GM12878 (cell line): Measurements from ENCODE around the gene GNG13.

Experiments
- CHD1 ChIP-seq: IDR thresholded peaks from 2 replicates; pipeline ENCODE4 v1.6.1; 2012; ENCODE audit warnings: low read depth, low read length, improper control_type of control experiment
- CREM ChIP-seq: IDR thresholded peaks from 2 replicates; pipeline ENCODE4 v1.6.1; 2014; ENCODE audit warnings: antibody characterized with exemption, low read depth
- DPF2 ChIP-seq: fragments of 450-650 bp; IDR thresholded peaks from 2 replicates; pipeline ENCODE4 v1.6.1; 2017; ENCODE audit warnings: mild to moderate bottlenecking
- YBX1 ChIP-seq: fragments of 450-650 bp; IDR thresholded peaks from 2 replicates; pipeline ENCODE4 v1.6.1; 2016; ENCODE audit warnings: antibody characterized with exemption
- TF ChIP-seq, protein P1 (sequence below): IDR thresholded peaks from 2 replicates; pipeline ENCODE4 v1.6.1; 2012; ENCODE audit warnings: low read length, inconsistent platforms
- TF ChIP-seq, protein P2 (sequence below): fragments of 450-650 bp; IDR thresholded peaks from 2 replicates; pipeline ENCODE4 v1.6.1; 2014; ENCODE audit warnings: mild to moderate bottlenecking

DNA sequence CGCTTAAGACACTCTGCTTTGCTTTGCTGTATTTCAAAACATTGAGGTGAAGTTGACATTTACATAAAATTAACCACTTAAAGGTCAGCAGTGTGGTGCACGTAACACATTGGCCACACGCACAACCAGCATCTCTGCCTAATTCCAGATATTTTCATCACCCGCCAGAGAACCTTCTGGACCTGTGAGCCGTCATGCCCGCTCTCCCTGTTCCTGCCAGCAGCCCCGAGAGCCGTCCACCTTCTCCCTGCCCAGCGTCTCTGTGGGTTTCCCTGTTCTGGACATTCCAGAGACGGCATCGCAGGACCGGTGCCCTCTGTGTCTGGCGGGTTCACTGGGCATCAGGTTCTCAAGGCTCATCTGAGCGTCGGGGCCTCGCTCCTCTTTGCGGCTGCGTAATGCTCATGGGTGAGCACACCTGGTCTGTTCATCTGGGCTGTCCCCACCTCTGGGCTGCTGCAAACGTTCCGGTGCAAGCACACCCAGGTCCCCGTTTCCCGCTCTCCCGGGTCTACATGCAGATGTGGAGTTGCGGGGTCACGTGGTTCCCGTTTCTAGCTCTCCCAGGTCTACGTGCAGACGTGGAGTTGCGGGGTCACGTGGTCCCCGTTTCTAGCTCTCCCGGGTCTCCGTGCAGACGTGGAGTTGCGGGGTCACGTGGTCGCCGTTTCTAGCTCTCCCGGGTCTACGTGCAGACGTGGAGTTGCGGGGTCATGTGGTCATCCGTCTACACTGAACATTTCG lies 48.1 kb upstream of the GNG13 start:
- TF ChIP-seq CREM (no peak), CHD1 (no peak), DPF2 (no peak), YBX1 (no peak)
- TF ChIP-seq, protein P1, sequence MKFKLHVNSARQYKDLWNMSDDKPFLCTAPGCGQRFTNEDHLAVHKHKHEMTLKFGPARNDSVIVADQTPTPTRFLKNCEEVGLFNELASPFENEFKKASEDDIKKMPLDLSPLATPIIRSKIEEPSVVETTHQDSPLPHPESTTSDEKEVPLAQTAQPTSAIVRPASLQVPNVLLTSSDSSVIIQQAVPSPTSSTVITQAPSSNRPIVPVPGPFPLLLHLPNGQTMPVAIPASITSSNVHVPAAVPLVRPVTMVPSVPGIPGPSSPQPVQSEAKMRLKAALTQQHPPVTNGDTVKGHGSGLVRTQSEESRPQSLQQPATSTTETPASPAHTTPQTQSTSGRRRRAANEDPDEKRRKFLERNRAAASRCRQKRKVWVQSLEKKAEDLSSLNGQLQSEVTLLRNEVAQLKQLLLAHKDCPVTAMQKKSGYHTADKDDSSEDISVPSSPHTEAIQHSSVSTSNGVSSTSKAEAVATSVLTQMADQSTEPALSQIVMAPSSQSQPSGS = no peak
- TF ChIP-seq, protein P2, sequence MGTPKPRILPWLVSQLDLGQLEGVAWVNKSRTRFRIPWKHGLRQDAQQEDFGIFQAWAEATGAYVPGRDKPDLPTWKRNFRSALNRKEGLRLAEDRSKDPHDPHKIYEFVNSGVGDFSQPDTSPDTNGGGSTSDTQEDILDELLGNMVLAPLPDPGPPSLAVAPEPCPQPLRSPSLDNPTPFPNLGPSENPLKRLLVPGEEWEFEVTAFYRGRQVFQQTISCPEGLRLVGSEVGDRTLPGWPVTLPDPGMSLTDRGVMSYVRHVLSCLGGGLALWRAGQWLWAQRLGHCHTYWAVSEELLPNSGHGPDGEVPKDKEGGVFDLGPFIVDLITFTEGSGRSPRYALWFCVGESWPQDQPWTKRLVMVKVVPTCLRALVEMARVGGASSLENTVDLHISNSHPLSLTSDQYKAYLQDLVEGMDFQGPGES = no peak
